Endometrial microvascular endothelial cells (primary cell): ENCODE results near the gene ERC2. TPM values are rescaled to one million over a fixed set of nuclear protein-coding genes. Genes with fewer than 3 reads are reported as not detected.
"Not testable (repeated sequence)": the region's sequence is repeated elsewhere in the genome, so short reads cannot be mapped to it uniquely, and the experiment has no call there.

Source experiments
- in situ Hi-C: cut with HindIII; loops from 2 replicates; pipeline ENCODE4 v1.10.0; 2017; ENCODE audit warnings: low sequenced_read_pairs, low pct_unique_long_range_greater_than_20kb; ENCODE audit errors: inconsistent ontology term
- total RNA-seq: library from RNA; depleted of rRNA; stranded (reverse); fragments of >200 nt; gene quantifications from one replicate; pipeline ENCODE4 v1.2.3, GENCODE V29; 2015; ENCODE audit errors: inconsistent ontology term

The ERC2 gene
- total RNA-seq, 1 donor from 2014 or later = not detected

DNA sequence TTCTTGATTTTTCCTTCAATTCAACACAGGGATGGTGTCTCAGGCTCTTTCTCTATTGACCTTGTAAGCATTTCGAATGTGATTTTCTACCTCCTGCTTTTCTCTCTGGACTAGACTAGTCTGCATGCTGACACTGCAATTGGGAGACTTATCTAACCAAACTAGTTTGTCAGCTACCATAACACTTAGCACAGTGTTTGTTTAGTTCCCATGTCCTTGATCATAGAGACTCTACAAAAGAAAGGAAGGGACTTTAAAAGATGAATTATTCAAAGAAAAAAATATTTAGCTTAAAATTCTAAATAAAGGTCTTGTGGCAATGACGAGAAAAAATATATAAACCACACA, 407.0 kb downstream of the ERC2 start:
- in situ Hi-C loops = no loop called here

DNA sequence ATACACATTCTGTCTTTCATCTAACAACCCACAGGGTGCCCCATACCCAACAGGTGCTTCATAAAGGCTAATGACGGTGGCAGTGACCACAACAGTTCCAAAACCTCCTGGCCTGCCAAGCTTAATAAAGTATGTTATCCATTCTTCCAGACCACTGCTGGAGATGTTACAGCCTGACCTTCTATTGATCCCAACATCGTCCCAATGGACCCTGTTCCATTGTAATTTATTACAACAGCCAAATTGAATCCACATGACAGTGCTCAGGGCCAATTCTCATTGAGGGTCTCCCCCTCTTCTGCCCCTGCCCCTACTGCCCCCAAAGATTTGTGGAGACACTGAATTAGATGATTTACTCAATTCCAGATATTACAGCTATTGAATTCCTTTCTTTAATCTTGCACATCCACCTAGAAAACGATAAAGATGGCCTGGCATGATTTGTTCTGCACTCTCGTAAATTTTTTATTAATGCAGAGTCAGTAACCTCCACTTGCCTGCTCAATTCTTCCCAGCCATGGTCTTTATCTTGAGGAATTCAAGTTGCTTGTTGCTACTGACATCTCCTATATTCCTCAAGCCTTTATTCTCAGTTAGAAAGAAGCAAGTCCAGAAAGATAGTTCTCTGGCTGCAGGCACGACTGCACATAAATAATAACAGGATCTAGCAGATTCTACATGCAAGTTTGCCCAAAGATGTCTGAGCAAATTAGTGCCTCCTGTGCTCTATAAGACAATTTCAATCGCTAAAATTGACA, 407.6 kb downstream of the ERC2 start:
- in situ Hi-C loops = no loop called here

DNA sequence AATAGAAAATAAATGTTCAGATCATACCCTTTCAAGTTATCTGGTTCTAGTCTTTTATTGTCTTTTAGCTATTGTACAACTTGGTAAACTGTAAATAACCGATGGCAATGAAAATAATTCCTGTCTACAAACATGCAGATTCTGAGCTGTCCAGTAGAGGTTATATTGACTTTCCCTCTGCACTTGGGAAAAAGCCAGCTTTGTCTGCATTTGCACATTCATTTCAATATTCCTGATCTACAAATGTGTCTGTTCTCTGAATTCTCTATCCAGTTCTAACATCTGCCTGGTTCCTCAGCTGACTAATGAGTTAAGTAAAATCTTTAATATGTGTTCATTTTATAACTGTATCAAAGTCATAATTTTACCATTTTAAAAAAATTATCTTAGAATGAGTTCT, 408.5 kb downstream of the ERC2 start:
- in situ Hi-C loops = no loop called here

- in situ Hi-C loops = no loop called here
Measured at GRCh38 chr3:56055951-56056350, 412.3 kb downstream of the ERC2 start.

DNA sequence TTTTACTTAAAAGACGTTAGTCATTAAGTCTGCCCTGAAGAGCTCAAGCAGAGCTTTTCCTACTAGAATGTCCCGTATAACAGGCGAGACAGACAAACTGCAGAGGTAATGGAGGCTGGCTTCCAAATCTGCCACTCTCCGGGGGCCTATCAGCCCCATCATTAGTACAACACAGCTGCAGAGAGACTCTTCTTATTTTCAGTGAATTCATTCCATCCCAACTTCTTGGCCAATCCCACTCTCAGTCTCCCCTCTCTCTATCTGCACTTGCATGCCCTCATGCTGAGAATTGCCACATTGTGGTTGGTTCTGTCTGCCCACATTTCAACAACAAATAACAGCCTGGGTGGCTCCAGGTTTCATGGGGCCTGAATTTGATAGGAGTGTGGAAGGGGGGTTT, 412.7 kb downstream of the ERC2 start:
- in situ Hi-C loops = no loop called here

GRCh38 chr3:56054844-56055243, 413.4 kb downstream of the ERC2 start:
- in situ Hi-C loops = no loop called here

- in situ Hi-C loops = no loop called here
Measured at GRCh38 chr3:56053727-56054126, 414.5 kb downstream of the ERC2 start.

DNA sequence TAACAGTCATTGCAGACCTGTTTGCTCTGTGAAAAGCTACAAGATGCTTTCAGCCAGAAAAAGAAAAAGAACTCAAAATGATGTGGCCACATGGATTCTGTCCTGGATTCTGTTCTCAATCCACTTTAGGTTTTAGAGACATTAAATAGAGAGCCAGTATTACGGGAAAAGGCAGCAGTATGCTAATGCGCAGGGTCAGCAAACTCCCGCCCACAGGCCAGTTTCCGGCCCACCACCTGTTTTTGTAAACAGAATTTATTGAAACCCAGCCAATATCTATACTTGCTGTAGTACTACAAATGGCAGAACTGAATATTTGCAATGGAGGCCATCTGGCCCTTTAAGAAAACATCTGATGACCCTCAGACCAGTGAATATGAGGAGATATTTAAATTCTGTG, 416.1 kb downstream of the ERC2 start:
- in situ Hi-C loops = no loop called here

DNA sequence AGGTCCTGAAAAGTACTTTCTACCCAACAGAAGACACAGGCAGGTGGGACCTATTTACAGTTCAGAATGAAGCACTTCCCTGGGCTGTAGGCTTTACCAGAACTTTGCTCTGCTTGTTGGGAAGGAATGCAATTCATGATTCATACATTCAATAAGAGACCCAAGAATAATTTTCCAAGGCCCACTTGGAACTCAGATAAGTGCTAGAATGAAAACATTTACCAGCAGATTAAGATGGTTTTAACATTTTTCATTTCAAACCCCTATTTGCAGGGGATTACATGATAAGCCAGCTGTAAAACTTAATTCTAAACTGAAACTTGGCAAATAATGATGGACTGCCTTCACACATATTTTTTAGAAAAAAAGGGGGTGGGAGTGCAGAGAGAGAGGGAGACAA, 417.2 kb downstream of the ERC2 start:
- in situ Hi-C loops = no loop called here

DNA sequence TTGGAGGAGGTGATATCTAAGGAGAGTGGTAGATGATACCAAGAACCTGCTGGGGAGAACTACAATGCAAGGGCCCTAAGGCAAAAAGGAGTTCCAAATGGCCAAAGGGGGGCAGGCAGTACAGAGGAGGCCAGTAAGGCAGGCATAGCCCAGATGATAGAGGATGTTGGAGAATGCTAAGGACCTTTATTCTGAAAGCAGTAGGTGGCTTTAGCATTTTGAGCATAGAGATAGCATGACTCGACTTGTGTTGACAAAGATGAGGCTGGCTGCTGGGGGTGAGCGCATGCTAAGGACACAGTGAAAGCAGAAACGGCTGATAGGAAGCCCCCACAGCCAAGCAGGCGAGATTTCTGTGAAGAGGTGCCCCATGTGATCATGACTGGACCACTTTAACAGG, 419.3 kb downstream of the ERC2 start:
- in situ Hi-C loops = no loop called here

DNA sequence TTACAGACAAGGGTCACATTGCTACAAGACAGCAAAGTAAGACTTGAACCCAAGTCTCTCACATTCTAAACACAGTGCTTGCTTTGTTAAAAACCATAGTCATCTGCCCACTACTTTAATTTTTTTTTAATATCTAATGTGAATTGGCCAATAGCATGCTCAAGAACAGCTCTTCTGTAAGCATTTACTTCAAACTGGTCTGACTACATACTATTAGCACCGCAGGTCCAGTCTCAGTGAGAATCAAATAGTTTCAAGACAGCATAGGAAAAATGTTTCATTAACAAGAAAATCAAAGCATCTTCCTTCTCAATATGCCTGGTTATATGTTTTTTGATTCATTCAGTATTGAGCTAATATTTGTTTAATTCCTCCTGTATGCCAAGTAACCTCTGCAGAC, 419.9 kb downstream of the ERC2 start:
- in situ Hi-C loops = no loop called here

- in situ Hi-C loops = no loop called here
Measured at GRCh38 chr3:56042326-56042951, 425.8 kb downstream of the ERC2 start.

GRCh38 chr3:56025326-56025725, 442.9 kb downstream of the ERC2 start:
- in situ Hi-C loops = no loop called here

DNA sequence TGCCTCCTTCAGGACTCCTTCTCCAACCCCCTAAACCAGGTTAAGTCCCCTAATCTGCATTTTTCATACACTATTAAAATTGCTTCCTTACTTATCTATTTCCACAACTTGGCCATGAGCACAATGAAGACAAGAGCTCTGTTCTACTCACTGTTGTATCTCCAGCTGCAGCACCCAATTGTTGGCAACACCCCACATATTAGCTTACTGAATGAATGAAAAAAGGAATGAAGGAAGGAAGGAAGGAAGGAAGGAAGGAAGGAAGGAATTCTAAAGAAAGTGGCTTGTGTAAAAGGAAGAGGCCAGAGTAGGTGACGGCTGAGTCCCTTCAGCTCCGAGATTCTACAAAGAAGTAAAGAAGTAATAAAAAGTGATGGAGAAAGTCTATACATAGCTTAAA, 444.7 kb downstream of the ERC2 start:
- in situ Hi-C loops = no loop called here

GRCh38 chr3:56022619-56023018, 445.6 kb downstream of the ERC2 start:
- in situ Hi-C loops = no loop called here

GRCh38 chr3:56019490-56020146, 448.6 kb downstream of the ERC2 start:
- in situ Hi-C loops = no loop called here

DNA sequence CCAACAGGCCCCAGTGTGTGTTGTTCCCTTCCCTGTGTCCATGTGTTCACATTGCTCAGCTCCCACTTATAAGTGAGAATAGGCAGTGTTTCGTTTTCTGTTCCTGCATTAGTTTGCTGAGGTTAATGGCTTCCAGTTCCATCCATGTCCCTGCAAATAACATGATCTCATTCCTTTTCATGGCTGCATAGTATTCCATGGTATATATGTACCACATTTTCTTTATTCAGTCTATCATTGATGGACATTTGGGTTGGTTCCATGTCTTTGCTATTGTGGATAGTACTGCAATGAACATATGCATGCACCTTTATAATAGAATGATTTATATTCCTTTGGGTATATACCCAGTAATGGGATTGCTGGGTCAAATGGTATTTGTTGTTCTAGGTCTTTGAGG, 452.9 kb downstream of the ERC2 start:
- in situ Hi-C loops = not testable (repeated sequence)

GRCh38 chr3:56012721-56013120, 455.5 kb downstream of the ERC2 start:
- in situ Hi-C loops = no loop called here

DNA sequence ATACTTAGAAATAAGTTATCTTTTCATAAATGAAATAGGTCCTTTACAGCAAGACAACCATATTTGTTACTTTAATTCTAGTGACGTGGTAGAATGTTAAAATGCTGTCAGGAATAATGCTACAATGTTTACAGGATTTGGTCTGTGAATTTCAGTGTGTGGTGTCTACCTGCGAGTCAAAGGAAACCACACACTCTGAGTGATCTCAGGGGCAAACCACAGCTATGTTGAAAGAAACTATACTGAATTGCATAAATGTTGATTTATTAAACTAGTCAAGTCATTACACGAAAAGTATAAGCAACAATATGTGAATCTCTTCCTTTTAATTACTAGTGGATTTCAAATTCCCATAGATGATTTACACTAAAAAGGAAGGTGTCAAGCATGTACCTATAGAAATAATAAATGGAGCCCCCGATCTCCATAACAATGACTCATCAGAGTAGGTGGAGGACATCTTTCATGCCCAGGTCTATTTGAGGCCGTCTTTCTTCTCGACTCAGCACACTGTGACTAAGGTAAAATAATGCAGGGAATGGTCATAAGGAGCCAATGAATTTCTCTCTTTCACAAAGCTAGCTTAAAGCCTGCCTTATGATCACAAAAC, 463.0 kb downstream of the ERC2 start:
- in situ Hi-C loops = no loop called here

- in situ Hi-C loops = no loop called here
Measured at GRCh38 chr3:56003129-56003528, 465.1 kb downstream of the ERC2 start.
